Forelimb muscle (tissue), 1 donor: ENCODE data around the gene ARAP1. TPM values are rescaled to one million over a fixed set of nuclear protein-coding genes. Genes with fewer than 3 reads are reported as not detected.

Experiments used
- DNase-seq: peaks from one replicate; pipeline ENCODE4 v3.0.0-alpha.2; 2013; ENCODE audit warnings: low read depth
- polyA plus RNA-seq: library from polyadenylated mRNA; unstranded; fragments of 120-200 nt; gene quantifications from one replicate; pipeline ENCODE4 v1.2.1, GENCODE V29; 2013; ENCODE audit not compliant: insufficient read length

ARAP1 gene
- polyA plus RNA-seq, 1 donor = 55.3 TPM

DNA sequence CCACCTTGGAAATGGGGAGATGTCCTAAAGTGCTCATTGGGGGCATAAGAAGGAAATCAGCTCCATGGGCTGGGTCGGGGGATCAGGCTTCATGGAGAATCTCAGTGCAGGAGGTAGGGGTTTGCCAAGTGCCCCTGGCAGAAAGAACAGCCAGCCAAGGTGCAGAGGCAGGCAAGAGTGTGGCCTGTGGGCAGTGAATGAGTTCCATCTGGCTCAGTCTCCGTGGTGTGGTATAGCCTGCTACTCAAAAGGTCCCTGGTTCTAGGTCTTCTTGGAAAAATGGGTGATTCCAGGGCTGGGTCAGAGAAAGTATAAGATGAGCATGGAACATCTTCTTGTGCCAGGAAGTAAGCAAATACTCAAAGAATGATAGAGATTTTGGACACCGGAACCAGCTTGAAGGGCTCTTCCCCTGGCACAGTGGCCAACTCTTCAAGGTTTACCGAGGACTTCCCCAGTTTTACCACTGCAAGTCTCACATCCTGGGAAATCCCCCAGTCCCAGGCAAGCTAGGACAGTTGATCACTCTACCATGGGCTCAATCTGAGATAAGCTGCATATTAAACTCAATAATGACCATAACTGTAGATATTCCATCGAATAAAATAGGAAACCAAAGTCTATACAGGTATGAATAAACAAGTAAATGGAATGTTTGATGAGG is 10.6 kb upstream of the ARAP1 start:
- DNase-seq = no peak

DNA sequence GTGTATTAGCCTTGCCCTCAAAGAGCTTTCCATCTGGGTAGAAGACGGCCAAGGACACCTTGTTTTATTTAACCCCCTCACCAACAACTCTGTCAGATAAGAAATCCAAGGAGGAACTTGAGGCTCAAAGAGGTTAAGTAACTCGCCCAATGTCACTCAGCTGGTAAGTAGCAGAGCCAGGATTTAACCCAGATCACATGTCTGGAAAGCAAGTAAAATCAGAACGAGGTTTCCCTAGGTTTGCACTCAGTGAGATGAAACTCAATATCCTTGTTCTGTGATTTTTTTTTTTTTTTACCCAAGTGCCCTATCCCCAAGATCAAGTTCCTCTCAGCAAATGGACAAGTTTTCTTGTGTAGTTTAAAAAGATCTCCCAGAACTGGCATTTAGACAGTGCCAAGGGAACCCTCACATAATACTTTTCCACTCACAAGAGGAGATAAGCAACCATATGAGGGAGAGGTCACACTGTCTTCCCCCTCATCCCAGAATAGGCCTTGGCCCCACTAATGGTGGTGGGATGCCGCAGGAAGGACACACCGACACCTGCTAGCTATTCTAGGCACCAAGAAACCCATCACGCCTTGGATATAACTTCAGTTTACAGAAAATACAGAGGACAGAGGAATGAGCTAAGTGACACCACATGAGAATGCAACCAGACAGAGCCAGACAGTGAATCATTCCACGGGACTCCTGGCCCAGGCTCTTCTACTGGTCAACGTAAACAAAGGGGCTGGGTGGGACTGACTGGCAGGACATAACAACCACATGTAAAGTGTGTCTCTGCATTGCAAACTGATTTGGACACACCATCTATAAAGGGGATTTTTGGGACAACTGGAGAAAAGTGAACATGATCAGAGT is 8.6 kb upstream of the ARAP1 start:
- no peak for DNase-seq

DNA sequence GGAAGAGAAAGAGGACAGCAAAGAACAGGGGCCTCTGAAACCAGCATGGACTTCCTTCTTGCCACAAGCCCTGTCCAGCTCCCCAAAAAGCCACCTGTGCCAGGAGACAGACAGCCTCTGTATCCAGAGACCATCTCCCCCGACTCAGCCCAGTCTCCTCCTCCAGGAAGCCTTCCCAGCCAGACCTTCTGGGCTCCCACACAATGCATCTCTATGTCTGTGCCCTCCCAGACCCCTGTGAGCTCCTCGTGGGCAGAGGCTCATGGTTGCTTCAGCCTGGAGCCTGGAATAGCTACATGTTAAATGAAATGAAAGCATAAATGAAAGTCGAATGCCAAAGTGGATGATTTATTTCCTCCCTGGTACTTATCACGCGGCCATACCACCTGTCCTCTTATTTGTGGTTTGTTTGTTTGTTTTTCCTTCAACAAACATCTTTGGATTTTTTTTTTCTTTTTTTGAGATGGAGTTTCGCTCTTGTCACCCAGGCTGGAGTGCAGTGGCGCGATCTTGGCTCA is 7.3 kb upstream of the ARAP1 start:
- DNase-seq = no peak

DNA sequence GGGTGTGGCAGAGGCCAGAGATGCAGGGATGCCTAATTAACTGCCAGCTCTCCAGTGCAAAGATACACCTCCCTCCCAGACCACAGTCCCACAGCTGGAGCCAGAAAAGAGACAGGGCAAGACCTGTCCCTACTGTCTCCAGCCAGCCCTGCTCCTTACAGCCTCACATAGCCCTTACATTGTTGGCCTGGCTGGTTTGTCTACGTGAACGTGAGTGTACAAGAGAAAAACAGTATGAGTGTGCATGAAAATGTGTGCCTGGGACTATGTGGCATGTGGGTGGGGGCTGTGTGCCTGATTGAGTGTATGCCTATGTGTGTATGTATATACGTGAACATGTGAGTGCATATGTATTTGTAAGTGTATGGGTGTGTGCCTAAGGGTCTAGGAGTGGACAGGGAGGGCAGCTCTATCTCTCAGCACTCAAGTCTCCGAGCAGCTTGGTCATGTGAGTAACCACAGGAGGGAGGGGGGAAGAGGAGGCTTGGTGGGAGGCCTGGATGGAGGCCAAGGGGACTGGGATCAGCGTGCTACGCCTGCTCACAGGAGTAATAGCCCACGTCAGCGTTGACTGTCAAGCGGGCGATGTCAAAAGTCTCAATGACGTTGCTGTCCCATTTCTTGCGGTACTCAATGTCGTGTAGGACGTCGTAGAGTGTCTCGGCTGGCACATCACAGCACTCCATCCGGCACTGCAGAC is 6.6 kb upstream of the ARAP1 start:
- DNase-seq = no peak

DNA sequence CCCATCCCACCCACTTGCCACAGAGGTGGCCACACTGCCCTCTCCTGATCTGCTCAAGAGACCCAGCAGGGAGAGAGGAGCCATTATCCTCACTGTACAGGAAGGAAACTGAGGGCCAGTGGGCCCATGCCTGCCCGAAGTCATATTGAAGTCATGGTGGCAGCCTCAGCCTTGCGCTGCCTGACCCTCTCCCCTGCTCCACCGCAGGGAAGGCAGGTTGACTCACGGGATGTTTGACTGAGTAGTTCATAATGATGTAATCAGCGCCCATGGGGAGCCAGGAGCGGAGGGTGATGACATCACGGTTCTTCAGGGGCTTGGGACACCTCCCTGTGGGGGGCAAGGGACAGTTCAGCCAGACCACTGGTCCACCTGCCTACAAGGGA is 6.1 kb upstream of the ARAP1 start:
- DNase-seq = no peak

DNA sequence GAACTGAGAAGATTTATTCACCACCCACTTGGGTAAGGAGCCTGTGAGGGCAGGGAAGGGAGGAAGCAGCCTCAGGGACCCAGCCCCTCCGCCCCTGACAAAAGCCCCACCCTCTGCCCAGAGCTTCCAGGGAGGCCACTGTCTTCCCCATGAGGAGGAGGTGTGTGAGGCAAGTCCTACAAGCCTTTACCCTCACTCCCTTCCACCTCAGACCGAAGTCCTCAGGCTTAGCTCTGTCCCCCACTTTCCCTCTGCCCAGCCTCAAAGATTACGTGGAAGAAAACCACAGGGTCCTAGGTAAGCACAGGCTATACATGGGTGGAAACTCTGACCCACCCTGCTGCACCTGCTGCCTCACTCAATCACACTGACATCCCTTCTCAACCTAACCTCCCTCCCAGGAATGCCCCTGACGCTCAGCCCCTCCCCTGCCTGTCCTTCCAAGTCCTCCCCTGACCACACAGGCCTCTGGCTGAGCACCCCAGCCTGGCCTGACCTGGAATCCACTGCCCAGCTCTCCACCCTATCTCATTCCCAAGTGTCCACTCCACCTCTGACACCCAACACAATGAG is 3.6 kb upstream of the ARAP1 start:
- DNase-seq = no peak

DNA sequence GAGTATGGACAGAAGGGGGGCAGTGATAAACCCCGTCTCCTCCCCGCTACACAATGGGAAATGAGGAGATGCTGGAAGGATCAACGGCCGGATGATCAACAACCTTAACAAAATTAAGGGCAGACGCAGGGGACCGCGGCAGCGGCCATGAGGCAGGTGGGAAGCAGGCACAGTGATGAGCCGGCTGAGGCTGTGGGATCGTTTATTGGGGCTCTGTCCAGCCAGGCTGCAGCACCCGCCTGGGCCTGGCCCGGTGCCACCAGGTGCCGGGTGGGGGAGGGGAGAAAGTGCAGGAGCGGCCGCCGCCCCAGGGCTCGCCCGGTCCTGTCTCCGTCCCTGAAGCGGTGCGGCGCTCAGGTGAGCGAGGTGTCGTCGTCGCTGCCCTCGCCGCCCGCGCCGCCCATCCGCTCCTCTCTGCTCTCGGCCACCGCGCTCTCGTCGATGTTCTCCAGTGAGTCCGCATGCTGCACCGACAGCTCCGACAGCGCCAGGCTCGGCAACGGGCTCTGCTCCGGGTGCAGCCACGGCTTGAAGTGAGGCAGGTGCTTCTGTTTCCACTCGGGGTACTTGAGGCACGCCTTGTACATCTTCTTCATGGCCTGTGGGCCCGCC is 2.4 kb upstream of the ARAP1 start:
- DNase-seq = no peak

DNA sequence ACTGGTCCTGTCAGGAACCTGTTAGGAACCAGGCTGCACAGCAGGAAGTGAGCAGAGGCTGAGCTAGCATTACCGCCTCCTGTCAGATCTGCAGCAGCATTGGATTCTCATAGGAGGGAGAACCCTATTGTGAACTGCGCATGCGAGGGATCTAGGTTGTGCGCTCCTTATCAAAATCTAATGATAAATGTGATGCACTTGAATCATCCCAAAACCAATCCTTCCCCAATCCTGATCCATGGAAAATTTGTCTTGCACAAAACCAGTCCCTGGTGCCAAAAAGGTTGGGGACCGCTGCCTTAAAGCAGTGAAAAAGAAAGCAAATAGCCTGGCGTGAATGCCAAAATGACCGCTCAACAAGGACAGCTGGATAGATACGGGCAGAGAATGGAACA is 1.9 kb upstream of the ARAP1 start:
- no peak for DNase-seq

DNA sequence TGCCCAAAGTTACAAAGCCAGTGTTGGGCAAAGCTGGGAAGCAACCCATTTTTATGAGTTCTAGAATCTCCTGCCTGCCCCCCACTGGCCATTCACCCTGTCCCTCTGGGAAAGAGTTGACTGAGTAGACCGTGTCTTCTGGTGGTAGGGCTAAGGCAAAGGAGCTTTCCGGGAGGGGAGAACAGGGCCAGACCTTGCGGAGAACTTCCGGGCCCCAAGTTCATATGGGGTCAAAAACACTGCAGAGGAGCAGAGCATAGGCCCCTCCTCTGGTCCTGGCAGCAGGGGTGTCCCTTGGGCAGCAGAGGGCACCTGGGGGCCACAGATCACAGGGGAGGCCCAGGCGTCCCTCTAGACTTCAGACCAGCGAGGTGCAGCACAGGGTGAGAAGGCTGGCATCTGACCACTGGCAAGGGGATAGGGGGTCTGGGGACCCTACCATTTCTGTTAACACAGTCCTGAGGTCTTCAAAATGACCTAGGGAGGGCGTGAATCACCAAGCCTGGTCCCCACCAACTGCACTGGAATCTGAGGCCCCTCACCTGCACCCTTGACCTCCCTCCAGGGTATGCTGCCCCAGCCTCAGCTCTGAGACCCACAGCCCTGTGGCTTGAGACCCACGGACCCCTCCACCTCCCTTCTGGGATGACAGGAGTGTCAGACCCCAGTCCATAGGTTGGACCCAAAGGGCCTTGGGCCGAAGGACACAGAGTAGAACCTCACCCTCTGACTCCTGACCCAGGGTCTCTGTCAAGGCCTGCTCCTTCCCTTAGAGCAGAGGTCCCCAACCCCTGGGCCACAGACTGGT is 1.3 kb upstream of the ARAP1 start:
- no peak for DNase-seq

DNA sequence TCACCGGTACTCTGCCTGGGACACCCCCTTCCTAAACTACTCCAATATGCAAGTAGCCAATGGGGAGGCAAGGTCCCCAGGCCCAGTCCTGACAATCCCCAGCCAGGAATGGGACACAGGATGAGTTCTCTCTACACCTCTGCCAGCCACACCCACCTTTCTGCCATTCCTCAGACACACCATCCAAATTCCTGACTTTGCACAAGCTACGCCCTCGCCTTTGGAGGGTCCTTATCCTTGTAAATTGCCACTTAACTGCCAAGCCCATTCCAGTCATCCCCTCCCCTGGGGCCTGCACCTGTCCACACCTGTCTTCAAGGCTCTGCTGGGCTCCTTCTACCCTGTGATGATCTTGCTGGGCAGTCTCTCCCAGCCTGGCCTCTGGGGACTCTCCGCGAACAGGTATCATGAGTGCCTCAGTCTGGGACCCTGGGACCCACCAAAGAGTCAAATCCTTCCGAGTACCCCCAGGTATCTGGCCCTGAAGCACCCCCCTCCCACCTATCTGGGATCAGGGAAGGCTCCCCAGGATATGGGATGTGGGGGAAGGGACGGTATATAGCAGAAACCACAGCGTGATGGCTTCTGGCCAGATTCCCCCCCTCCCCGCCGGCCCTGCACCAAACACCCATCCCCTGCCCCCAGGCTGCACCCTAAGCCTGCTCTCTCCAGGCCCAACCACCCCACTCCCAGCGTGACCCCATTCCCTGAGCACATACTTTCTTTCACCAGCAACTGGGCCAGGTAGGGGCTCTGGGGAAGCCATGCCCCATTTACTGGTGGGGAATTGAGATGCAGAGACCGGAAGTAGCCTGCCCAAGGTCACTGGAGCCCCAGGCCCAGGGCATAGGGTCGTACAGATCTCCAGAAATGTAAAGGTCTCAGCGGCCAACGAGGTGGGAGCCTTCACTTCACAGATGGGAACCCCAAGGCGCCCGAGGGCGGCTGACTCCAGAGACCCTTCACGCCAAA is 806 bp downstream of the ARAP1 start:
- DNase-seq = no peak

DNA sequence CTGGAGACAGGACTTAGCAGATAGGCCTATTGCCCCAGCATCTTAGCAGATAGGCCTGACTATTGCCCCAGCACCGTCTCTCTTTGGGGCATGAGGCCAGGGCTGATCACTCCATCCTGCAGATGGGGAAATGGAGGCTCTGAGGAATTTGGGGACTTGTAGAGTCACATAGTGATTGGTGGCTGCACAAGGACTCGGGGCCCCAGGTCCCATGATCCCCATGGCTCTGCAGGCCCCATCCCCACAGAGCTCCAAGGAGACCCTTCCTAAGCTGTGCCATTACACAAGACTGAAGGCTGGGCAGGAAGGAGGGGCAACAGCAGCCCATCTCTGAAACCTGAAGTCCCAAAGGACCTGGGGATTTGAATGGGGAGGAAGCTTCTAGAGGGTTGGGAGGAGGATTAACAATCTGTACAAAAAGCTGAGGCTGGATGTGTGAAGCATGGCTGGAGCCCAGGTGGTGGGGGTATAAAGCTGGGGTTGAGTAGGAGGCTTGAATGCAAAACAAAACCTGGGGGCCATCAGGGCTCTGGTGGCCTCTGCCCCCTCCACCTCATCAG is 1.6 kb downstream of the ARAP1 start:
- DNase-seq = no peak

DNA sequence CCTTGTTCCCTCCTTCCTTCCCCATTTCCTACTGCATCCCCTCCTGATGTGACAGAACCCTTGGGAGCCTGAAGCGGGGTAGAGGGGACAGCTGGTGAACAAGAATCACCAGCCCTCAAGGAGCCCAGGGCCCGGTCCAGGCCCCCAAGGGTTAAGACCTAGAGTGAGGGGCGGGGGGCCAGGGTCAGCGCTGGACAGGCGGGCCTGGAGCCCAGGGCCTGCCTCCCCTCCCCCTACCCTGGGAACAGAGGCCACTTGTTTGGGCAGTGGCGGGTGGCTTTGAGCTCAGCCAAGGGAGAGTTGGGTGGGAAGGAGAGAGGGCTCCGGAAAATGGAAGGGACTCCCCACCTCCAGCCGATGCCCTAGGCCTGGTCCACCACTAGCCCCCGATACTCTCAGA is 2.1 kb downstream of the ARAP1 start:
- no peak for DNase-seq

DNA sequence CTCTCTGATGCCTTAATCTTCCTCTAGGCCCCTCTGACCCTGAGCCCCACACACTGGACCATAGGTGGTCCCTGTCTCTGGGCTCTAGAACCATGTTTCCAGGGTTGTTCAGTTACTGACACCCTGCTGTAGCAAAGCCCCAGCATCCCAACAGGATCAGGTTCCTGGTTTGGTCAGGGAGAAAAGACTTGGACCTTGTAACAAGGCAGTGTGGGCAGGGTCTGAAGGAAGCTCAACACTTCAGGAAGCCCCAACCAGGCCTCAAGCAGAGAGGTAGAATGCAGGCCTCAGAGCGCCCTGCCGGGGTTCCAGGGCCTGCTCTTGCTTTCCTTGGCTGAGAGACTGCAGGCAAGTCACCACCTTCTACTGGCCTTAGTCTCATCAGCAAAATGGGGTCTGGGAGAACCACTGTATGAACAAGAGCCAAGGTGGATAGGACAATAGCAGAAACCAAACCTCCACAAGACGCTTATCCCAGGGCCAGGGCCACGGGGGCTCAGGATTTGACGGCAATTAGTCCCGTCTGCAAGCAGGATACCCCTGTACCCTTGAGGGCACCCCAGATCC is 4.8 kb downstream of the ARAP1 start:
- DNase-seq = no peak

DNA sequence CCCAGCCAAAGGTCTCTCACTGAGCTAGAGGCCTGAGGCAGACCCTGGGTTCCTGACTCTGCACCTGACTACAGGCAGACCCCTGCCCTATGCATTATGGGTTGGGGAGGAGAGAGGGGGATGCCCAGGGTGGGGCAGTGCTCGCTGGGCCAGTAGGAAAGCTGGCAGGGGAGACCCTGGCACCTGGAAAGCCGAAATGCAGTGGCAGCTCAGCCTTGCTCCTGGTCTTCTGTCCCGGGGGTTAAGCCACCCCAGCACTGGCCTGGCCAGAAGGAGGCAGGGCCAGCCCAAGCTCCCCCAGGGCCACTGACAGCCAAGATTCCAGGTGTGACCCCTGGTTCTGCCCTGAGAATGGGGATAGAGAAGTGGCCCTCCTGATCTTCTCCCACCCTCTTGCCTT is 5.4 kb downstream of the ARAP1 start:
- no peak for DNase-seq

DNA sequence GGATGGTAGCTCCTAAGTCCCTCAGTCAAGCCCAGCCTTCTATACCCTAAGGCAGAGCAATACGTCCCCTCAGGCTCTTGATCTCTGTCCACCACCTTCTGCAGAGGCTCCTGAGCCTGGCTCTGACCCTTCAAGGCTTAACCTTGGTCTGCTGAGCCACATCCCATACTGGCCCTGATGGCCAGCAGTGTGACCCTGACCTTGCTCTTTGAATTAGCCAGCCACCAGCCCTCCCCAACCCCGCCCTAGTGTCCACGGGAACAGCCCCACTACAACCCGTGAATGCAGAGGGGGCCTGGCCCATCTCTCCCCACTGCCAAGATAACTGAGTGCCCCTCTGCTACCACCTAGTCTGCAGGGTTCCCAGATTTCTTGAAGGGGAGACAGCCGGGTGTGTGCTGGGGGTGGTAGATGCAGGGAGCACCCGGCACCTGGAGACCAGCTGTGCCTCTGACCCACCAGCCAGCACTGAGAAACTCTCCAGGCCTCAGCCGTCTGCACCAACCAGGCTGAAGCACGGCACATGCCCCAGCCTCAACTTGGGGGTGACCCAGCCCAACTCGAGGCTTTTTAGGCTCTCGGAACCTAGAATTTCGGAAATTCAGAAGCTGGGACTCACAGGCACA is 6.2 kb downstream of the ARAP1 start:
- DNase-seq = no peak

DNA sequence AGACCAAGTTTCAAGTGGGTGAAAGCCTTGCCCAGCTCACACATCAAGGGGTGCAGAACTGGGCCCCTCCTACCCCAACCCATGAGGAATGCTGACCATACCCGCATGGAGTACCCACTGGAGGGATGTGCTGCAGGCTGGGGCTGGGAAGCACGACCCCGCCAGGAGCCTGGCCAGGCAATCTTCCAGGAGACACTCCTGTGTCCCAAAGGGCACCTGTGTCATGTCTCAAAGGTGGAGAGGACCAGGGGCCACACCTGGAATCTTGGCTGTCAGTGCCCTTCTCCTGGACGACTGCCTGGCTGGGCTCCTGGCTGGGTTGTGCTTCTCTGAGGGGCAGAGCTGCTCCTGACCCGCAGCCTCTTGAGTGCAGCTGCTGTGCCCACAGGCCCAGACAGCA is 6.7 kb downstream of the ARAP1 start:
- DNase-seq = no peak

DNA sequence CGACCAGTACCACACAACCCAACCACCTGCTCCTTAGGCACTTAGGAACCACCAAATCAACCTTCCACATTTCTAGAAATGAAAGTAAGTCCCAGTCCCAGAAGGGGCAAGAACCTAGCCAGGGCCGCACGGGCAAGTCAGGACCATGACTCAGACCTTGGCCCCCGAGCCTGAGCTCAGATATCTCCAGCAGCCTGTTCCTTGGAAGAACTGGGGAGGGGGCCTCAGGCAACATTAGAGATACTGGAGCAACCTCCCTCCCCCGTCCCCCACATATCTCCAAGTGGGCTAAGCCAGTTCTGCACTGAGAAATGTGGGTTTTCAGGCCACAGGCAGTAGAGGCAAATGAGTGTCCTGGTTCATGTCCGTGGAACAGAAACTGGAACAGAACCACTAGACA is 7.7 kb downstream of the ARAP1 start:
- DNase-seq = no peak
